K562 (cell line): ENCODE data around the gene CCNDBP1. TPM values are rescaled to one million over a fixed set of nuclear protein-coding genes. Genes with fewer than 3 reads are reported as not detected.
A peak's percentile ranks its signal among the peaks of the same experiment; 100 is the strongest.

Source experiments
- AFF4 ChIP-seq: sonication (generic); formaldehyde crosslinking; IDR thresholded peaks from 2 replicates; pipeline ENCODE4 v1.8.0; 2023; ENCODE audit warnings: mild to moderate bottlenecking, missing genetic modification reagents
- CREB5 ChIP-seq: fragments of 250-450 bp; sonication (Bioruptor Pico); IDR thresholded peaks from 2 replicates; pipeline ENCODE4 v1.5.0; 2020; ENCODE audit warnings: mild to moderate bottlenecking
- ETV6 ChIP-seq, 3 experiments: fragments of 150-350 bp in 1 of 3; sonication (generic) in 1 of 3; formaldehyde crosslinking in 1 of 3; IDR thresholded peaks; 2 replicates each; pipeline versions ENCODE4 v1.6.1 to v1.8.0; 2014 to 2022; ENCODE audit warnings: borderline replicate concordance in 2 of 3, low read depth in 2 of 3, antibody characterized with exemption in 1 of 3, low read length in 1 of 3, mild to moderate bottlenecking in 1 of 3, missing genetic modification reagents in 1 of 3
- KAT8 ChIP-seq: fragments of 450-650 bp; IDR thresholded peaks from 2 replicates; pipeline ENCODE4 v1.6.1; 2016; ENCODE audit warnings: low read depth, mild to moderate bottlenecking
- KDM4B ChIP-seq, 2 experiments: fragments of 450-650 bp in 1 of 2; sonication (generic) in 1 of 2; IDR thresholded peaks; 2 replicates each; pipeline ENCODE4 v1.6.1; 2016 to 2017; ENCODE audit warnings: borderline replicate concordance in 2 of 2, antibody characterized with exemption in 1 of 2, low read depth in 1 of 2, mild to moderate bottlenecking in 1 of 2
- MTA2 ChIP-seq: fragments of 450-650 bp; IDR thresholded peaks from 2 replicates; pipeline ENCODE4 v1.6.1; 2016; ENCODE audit warnings: low read depth
- PHB2 ChIP-seq: fragments of 450-650 bp; IDR thresholded peaks from 2 replicates; pipeline ENCODE4 v1.6.1; 2017; ENCODE audit warnings: low read depth
- SMAD2 ChIP-seq: fragments of 150-350 bp; IDR thresholded peaks from 2 replicates; pipeline ENCODE4 v1.6.1; 2014; ENCODE audit warnings: low read depth, mild to moderate bottlenecking, low read length
- SMARCA4 ChIP-seq: fragments of 450-650 bp; IDR thresholded peaks from 2 replicates; pipeline ENCODE4 v1.6.1; 2016
- SMARCA5 ChIP-seq: fragments of 450-650 bp; IDR thresholded peaks from 2 replicates; pipeline ENCODE4 v1.6.1; 2016
- TOE1 ChIP-seq, 2 experiments: fragments of 450-650 bp in 1 of 2; sonication (generic) in 1 of 2; formaldehyde crosslinking in 1 of 2; IDR thresholded peaks; 2 replicates each; pipeline versions ENCODE4 v1.7.1 to v1.8.0; 2016 to 2022; ENCODE audit warnings: borderline replicate concordance in 2 of 2, mild to moderate bottlenecking in 2 of 2, antibody characterized with exemption in 1 of 2, inconsistent platforms in 1 of 2, low read depth in 1 of 2, missing genetic modification reagents in 1 of 2, moderate library complexity in 1 of 2
- ZBTB34 ChIP-seq: fragments of 250-450 bp; sonication (Bioruptor Pico); IDR thresholded peaks from 2 replicates; pipeline ENCODE4 v1.8.0; 2021; ENCODE audit warnings: mild to moderate bottlenecking, moderate library complexity
- ZFX ChIP-seq: sonication (generic); formaldehyde crosslinking; IDR thresholded peaks from 2 replicates; pipeline ENCODE4 v1.8.0; 2022; ENCODE audit warnings: mild to moderate bottlenecking, missing genetic modification reagents, moderate library complexity
- ZNF518B ChIP-seq: fragments of 250-450 bp; sonication (Bioruptor Pico); IDR thresholded peaks from 2 replicates; pipeline ENCODE4 v1.5.0; 2021; ENCODE audit warnings: mild to moderate bottlenecking, moderate library complexity
- ZNF57 ChIP-seq: fragments of 450-650 bp; formaldehyde crosslinking; IDR thresholded peaks from 2 replicates; pipeline ENCODE4 v1.4.0; 2020; ENCODE audit warnings: mild to moderate bottlenecking, moderate library complexity
- ZNF584 ChIP-seq: fragments of 200-800 bp; sonication (Bioruptor generic); IDR thresholded peaks from 2 replicates; pipeline ENCODE4 v1.6.1; 2016; ENCODE audit warnings: low read depth, mild to moderate bottlenecking, missing genetic modification characterization, missing compliant biosample characterization
- ZNF766 ChIP-seq: fragments of 200-800 bp; sonication (Bioruptor generic); conservative IDR thresholded peaks from 2 replicates; pipeline ENCODE4 v1.6.1; 2016; ENCODE audit warnings: missing genetic modification characterization, missing compliant biosample characterization
- polyA plus RNA-seq, 8 experiments: library from polyadenylated mRNA; depleted of rRNA in 4 of 8; stranded (reverse) in 5 of 8; unstranded in 3 of 8; fragments of >200 nt; fragmentation: Nextera tagmentation in 2 of 8; fragmentation: Illumina TruSeq in 1 of 8; extraction: Ambion mirVana in 2 of 8; extraction: Trizol in 1 of 8; gene quantifications; 2 replicates each; pipeline versions ENCODE4 v1.2.1 to v1.2.3, GENCODE V29; 2011 to 2014; ENCODE audit warnings: inconsistent platforms in 1 of 8, missing spikeins in 1 of 8
- total RNA-seq, 7 experiments: library from RNA; depleted of rRNA in 6 of 7; stranded (reverse); fragments of >200 nt in 6 of 7; fragmentation: Illumina TruSeq in 2 of 7; extraction: Trizol in 2 of 7; gene quantifications; 2 replicates each; pipeline versions ENCODE4 v1.2.1 to v1.2.3, GENCODE V29; 2011 to 2021; ENCODE audit warnings: low replicate concordance in 1 of 7

The CCNDBP1 gene
- total and polyA plus RNA-seq, 9 of the 15 experiments (the other 6 are each of a cell fraction or from before 2014, with no cell fraction given): 37.0 to 111 (median 55.5) TPM

GRCh38 chr15:43220991-43221403 lies 35.8 kb downstream of the CCNDBP1 start, which contains the start of gene EPB42 (continued):
- TF ChIP-seq ZBTB34 (CRISPR knock-in tag) (no peak), PHB2 (peak; percentile 83), SMARCA5 (no peak), ZFX (CRISPR knock-in tag) (peak; percentile 29; the same call in 1 of the 2 replicates), CREB5 (no peak), TOE1 (IDR thresholded peaks at IDR 0.05; ENCODE audit: borderline replicate concordance) (no peak), TOE1 (CRISPR knock-in tag; IDR thresholded peaks at IDR 0.05; ENCODE audit: borderline replicate concordance, low read depth) (no peak), SMAD2 (no peak), ZNF766 (CRISPR knock-in tag) (peak; percentile 65; the same call in 1 of the 2 replicates), ZNF57 (CRISPR knock-in tag) (no peak), KDM4B (IDR thresholded peaks at IDR 0.05; ENCODE audit: borderline replicate concordance in 2 of 2, low read depth in 1 of 2) (no peak), AFF4 (CRISPR knock-in tag) (no peak), ETV6 (IDR thresholded peaks at IDR 0.05; ENCODE audit: borderline replicate concordance in 1 of 2, low read depth in 2 of 2, low read length in 1 of 2) (peak in 1 of 2 experiments; percentile 31; a peak in 1 of 4 replicates), ETV6 (CRISPR knock-in tag; IDR thresholded peaks at IDR 0.05; ENCODE audit: borderline replicate concordance) (no peak), MTA2 (peak; percentile 86), ZNF518B (no peak), ZNF584 (CRISPR knock-in tag) (0 out of 2 replicates have a peak, but pooled peaks have one; percentile 10), SMARCA4 (peak; percentile 78), KAT8 (no peak)
